Sigmoid colon (tissue), 7 donors: ENCODE measurements around the gene CAPN10. TPM values are rescaled to one million over a fixed set of nuclear protein-coding genes. Genes with fewer than 3 reads are reported as not detected.

Experiments
- DNase-seq: peaks from one replicate; pipeline ENCODE4 v3.0.0-alpha.2; 2019
- H3K27ac ChIP-seq, 4 donors: fragments of 200-600 bp; sonication (generic); one replicate each; pipeline ENCODE4 v1.5.1; 2016 to 2019; ENCODE audit warnings: mild to moderate bottlenecking in 1 of 4
- H3K27me3 ChIP-seq, 3 donors: fragments of 200-600 bp; sonication (generic); one replicate each; pipeline ENCODE4 v1.5.1; 2019; ENCODE audit warnings: mild to moderate bottlenecking in 1 of 3
- H3K36me3 ChIP-seq, 4 donors: fragments of 200-600 bp; sonication (generic); one replicate each; pipeline ENCODE4 v1.5.1; 2016 to 2019
- H3K4me1 ChIP-seq, 4 donors: fragments of 200-600 bp; sonication (generic); one replicate each; pipeline ENCODE4 v1.5.1; 2017 to 2019
- H3K4me3 ChIP-seq, 4 donors: fragments of 200-600 bp; sonication (generic); one replicate each; pipeline ENCODE4 v1.5.1; 2017 to 2019; ENCODE audit warnings: mild to moderate bottlenecking in 2 of 4, moderate library complexity in 1 of 4
- H3K9me3 ChIP-seq, 4 donors: fragments of 200-600 bp in 3 of 4; sonication (generic) in 3 of 4; one replicate each; pipeline versions ENCODE4 v1.5.1 to v1.6.1; 2013 to 2019
- EP300 ChIP-seq, 4 donors: sonication (generic); formaldehyde crosslinking; IDR thresholded peaks; one replicate each; pipeline ENCODE4 v1.6.1; 2017; ENCODE audit warnings: antibody characterized with exemption in 4 of 4
- POLR2A ChIP-seq, 2 donors: fragments of 450-650 bp; IDR thresholded peaks; one replicate each; pipeline ENCODE4 v1.6.1; 2016; ENCODE audit warnings: antibody characterized with exemption in 2 of 2, mild to moderate bottlenecking in 2 of 2, moderate library complexity in 2 of 2
- POLR2AphosphoS5 ChIP-seq, 4 donors: sonication (generic); formaldehyde crosslinking; IDR thresholded peaks; one replicate each; pipeline ENCODE4 v1.6.1; 2017; ENCODE audit warnings: antibody characterized with exemption in 4 of 4
- WGBS, 2 donors: extraction: QIAGEN DNeasy Blood & Tissue Kit; methylation state at CpG; one replicate each; pipeline ENCODE4 v1.1.7; 2013; 5-methylcytosine and 5-hydroxymethylcytosine counted together
- intact Hi-C: fragments of 100-400 bp; cut with DNase I; formaldehyde crosslinking; loops from one replicate; pipeline ENCODE4 v1.15.1; 2023
- polyA plus RNA-seq, 3 donors: library from polyadenylated mRNA; stranded (reverse); fragments of 200-250 nt; gene quantifications; one replicate each; pipeline ENCODE4 v1.2.3, GENCODE V29; 2013
- total RNA-seq, 4 donors: library from RNA; depleted of rRNA; stranded (reverse); fragments of >200 nt; gene quantifications; one replicate each; pipeline ENCODE4 v1.1.0, GENCODE V29; 2016
- TF ChIP-seq, protein P1 (sequence below), 4 experiments: fragments of 450-650 bp in 3 of 4; fragments of 200-600 bp in 1 of 4; IDR thresholded peaks; one replicate each; pipeline ENCODE4 v1.5.1; 2016 to 2019; ENCODE audit warnings: antibody characterized with exemption in 4 of 4, mild to moderate bottlenecking in 3 of 4, moderate library complexity in 2 of 4
- donor health status: healthy with polysubstance abuse.
- donor health status: Bipolar disorder and iron deficiency.
- donor health status: healthy.

The CAPN10 gene
- total and polyA plus RNA-seq, 7 donors = 10.5 to 33.0 (median 16.4) TPM

DNA sequence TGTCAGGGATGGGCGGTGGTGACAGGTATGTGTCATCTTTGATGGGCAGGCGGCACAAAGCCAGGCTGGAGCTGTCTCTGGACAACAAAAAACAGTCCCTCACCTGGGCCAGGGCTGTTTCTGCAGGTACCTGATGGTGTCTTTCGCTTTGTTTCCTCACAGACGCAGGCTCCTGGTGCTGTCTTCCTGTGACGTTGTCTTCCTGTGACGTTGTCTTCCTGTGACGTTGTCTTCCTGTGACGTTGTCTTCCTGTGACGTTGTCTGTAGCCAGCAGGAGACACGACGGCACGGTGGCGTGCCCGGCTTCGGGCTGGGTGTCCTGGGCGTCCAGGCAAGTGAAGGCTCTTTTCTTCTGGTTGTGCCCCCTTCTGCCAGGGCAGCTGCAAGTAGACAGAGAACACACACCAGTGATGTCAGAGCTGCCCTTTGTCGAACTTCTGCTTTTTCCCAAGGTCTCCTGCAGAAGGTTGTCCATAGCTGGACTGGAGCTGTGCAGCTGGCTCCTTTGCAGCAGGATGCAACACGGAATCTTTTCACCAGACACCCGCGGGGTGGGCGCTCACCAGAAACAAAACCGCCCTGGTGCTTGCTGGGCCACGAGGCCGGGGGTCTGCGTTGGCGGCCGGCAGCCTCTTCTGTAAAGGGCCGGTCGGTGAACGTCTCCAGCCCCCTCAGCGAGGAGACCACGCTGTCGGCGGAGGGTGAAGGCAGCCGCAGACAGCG lies 59.8 kb downstream of the CAPN10 start:
- Histone ChIP-seq H3K36me3 (no peaks in the 10 kb centered on the region), H3K27me3 (peaks cover 0 to 85% (median 38%) of the 10 kb centered on the region in 3 donors), H3K27ac (no peak overlapping the region), H3K4me1 (no peaks in the 10 kb centered on the region), H3K9me3 (no peaks in the 10 kb centered on the region), H3K4me3 (no peak overlapping the region)
- TF ChIP-seq, protein P1, sequence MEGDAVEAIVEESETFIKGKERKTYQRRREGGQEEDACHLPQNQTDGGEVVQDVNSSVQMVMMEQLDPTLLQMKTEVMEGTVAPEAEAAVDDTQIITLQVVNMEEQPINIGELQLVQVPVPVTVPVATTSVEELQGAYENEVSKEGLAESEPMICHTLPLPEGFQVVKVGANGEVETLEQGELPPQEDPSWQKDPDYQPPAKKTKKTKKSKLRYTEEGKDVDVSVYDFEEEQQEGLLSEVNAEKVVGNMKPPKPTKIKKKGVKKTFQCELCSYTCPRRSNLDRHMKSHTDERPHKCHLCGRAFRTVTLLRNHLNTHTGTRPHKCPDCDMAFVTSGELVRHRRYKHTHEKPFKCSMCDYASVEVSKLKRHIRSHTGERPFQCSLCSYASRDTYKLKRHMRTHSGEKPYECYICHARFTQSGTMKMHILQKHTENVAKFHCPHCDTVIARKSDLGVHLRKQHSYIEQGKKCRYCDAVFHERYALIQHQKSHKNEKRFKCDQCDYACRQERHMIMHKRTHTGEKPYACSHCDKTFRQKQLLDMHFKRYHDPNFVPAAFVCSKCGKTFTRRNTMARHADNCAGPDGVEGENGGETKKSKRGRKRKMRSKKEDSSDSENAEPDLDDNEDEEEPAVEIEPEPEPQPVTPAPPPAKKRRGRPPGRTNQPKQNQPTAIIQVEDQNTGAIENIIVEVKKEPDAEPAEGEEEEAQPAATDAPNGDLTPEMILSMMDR (IDR thresholded peaks at IDR 0.05) = no peak
- TF ChIP-seq EP300 (IDR thresholded peaks at IDR 0.05) = no peak
- TF ChIP-seq POLR2AphosphoS5 (IDR thresholded peaks at IDR 0.05) = no peak
- TF ChIP-seq POLR2A (IDR thresholded peaks at IDR 0.05) = no peak
- DNase-seq = peak; percentile 48
- WGBS, 2 donors = 81 to 85% methylated on average over 36 of the region's 36 CpGs
- intact Hi-C loops = no loop called here

DNA sequence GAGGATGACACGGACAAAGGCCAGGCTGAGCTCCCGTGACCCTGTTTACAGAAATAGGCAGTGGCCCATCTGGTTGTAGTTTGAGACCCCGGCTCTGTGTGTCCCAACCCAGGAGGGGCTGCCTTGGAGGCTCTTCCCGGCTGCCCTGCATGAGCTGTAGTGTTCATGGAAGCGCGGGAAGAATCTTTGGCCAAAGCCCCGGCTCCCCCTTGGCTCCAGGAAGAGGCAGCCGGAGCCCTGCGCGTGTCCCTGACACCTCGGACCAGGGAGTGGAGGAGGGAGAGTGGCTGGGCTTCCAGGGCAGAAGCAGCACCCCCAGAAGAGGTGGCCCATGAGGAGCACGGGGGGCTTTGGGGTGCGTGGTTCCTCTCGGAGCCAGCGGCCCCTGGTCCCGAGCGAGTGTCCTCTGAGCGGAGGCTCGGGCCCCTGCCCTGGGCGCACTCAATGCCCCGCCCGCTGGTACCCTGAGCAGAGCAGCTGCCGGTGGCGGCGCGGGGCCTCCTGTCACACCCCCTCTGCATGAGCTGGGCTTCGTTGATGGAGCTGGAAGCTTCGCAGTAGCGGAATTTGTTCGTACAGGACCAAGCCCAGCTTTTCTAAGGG lies 60.5 kb downstream of the CAPN10 start:
- Histone ChIP-seq H3K36me3 (no peaks in the 10 kb centered on the region), H3K4me1 (no peaks in the 10 kb centered on the region), H3K27me3 (peaks cover 0 to 83% (median 42%) of the 10 kb centered on the region in 3 donors), H3K9me3 (no peaks in the 10 kb centered on the region), H3K27ac (no peak overlapping the region), H3K4me3 (no peak overlapping the region)
- no peak for TF ChIP-seq POLR2AphosphoS5 (IDR thresholded peaks at IDR 0.05)
- 64 to 79% methylated on average over 30 of the region's 30 CpGs for WGBS, 2 donors
- intact Hi-C loops = no loop called here
- peak; percentile 55 for DNase-seq

DNA sequence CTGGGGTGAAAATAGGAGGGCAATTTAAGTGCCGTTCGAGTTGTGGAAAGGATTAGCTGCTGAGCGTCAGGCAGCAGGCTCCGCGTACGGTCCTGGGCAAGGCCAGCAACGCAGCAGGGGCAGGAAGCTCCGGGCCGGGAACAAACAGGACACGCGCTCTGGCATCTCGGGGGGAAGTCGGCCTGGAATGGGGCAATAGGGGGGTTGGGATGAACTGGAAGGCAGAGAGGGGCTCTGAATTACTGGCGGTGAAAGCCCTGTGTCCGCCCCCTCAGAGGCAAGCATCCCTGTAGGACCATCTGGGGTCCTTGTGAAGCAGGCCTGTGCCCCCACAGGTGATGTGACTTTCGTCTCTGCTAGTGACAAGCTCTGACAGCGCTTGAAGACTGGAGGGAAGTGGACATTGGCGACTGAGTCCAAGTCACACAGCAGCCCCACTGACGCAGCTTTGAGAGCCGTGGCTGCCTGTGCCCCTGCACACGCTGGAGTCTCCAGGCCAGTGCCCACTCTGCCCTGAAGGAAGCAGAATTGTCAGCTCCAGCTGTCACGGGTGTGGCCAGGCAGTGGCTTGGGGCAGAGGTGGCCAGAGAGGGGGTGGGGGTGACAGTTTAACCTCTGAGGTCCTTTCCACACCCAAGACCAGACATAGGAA lies 61.1 kb downstream of the CAPN10 start:
- no peak for TF ChIP-seq EP300 (IDR thresholded peaks at IDR 0.05)
- TF ChIP-seq, protein P1 (IDR thresholded peaks at IDR 0.05) = no peak
- no peak for TF ChIP-seq POLR2AphosphoS5 (IDR thresholded peaks at IDR 0.05)
- no peak for TF ChIP-seq POLR2A (IDR thresholded peaks at IDR 0.05)
- Histone ChIP-seq H3K27me3 (peaks cover 0 to 77% (median 37%) of the 10 kb centered on the region in 3 donors), H3K4me1 (no peaks in the 10 kb centered on the region), H3K4me3 (no peak overlapping the region), H3K36me3 (no peaks in the 10 kb centered on the region), H3K27ac (no peak overlapping the region), H3K9me3 (no peaks in the 10 kb centered on the region)
- intact Hi-C loops = no loop called here
- 63 to 73% methylated on average over 22 of the region's 22 CpGs for WGBS, 2 donors
- peak; percentile 21 for DNase-seq

DNA sequence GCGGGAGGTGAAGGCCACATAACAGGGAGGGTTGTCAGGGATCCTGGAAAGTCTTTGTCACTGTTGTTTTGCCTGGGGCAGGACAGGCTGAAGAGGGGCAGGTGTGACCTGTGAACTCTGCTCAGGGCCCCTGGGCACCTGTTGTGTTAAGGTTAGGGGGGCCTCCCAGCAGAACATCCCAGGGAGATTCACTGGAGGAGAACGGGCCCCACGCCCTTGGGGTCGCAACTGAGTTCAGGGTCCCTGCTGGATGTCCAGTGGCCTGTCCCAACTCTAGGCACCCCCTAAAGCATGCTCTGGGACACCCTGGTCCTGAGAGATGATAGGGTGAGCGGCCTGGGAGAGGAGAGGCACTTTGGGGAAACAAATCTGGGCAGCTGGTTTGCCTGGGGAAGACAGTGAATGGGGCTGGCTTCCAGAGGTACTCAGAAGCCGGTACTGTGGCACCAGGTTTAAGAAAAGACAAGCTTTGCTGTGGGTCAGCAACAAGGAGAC lies 61.7 kb downstream of the CAPN10 start:
- Histone ChIP-seq H3K27me3 (peaks cover 0 to 71% (median 32%) of the 10 kb centered on the region in 3 donors), H3K27ac (no peak overlapping the region), H3K36me3 (no peaks in the 10 kb centered on the region), H3K4me1 (no peaks in the 10 kb centered on the region), H3K4me3 (no peak overlapping the region), H3K9me3 (no peaks in the 10 kb centered on the region)
- intact Hi-C loops = no loop called here
- WGBS, 2 donors = 74 to 80% methylated on average over 6 of the region's 6 CpGs
- no peak for DNase-seq
- TF ChIP-seq EP300 (IDR thresholded peaks at IDR 0.05) (no peak), POLR2AphosphoS5 (IDR thresholded peaks at IDR 0.05) (no peak), POLR2A (IDR thresholded peaks at IDR 0.05) (no peak)
- TF ChIP-seq, protein P1 (IDR thresholded peaks at IDR 0.05) = no peak

Other genes starting within 250 kb of the CAPN10 start
- gene GPC1, start 151.1 kb upstream of the CAPN10 start, total RNA-seq = 10 to 100 TPM in 3 of 4 donors, 1 to 10 TPM in 1; 7.2 to 30.7 (median 23.7) TPM
- gene GPC1, start 151.1 kb upstream of the CAPN10 start, polyA plus RNA-seq = 10 to 100 TPM in 1 of 3 donors, 1 to 10 TPM in 2; 3.0 to 15.8 (median 7.2) TPM
- gene ANKMY1, start 28.7 kb upstream of the CAPN10 start, total RNA-seq = 10 to 100 TPM in 2 of 4 donors, 1 to 10 TPM in 2; 6.7 to 14.0 (median 9.6) TPM
- 1 to 10 TPM; 3.6 to 9.4 (median 3.9) TPM for gene ANKMY1, start 28.7 kb upstream of the CAPN10 start, polyA plus RNA-seq
- 10 to 100 TPM in 1 of 4 donors, 1 to 10 TPM in 3; 4.6 to 10.2 (median 7.6) TPM for gene DUSP28, start 26.4 kb upstream of the CAPN10 start, total RNA-seq
- 1 to 10 TPM; 5.0 to 5.4 (median 5.1) TPM for gene DUSP28, start 26.4 kb upstream of the CAPN10 start, polyA plus RNA-seq
- gene RNPEPL1, start 18.2 kb upstream of the CAPN10 start, total RNA-seq = 10 to 100 TPM; 23.1 to 87.8 (median 28.4) TPM
- 100 to 1,000 TPM in 2 of 3 donors, 10 to 100 TPM in 1; 64.3 to 136 (median 102) TPM for gene RNPEPL1, start 18.2 kb upstream of the CAPN10 start, polyA plus RNA-seq
- 1 to 10 TPM; 1.3 to 7.8 (median 3.5) TPM for gene GPR35, start 38.7 kb downstream of the CAPN10 start, total RNA-seq
- gene GPR35, start 38.7 kb downstream of the CAPN10 start, polyA plus RNA-seq = 10 to 100 TPM; 28.2 to 76.6 (median 33.0) TPM
- not detected for gene AQP12B, start 96.2 kb downstream of the CAPN10 start, total RNA-seq
- 1 to 10 TPM in 2 of 3 donors, not detected in 1; 1.2 to 5.5 TPM for gene AQP12B, start 96.2 kb downstream of the CAPN10 start, polyA plus RNA-seq
- gene AQP12A, start 105.1 kb downstream of the CAPN10 start, total RNA-seq = not detected
- gene AQP12A, start 105.1 kb downstream of the CAPN10 start, polyA plus RNA-seq = 1 to 10 TPM in 2 of 3 donors, not detected in 1; 3.0 to 7.4 TPM
- 1 to 10 TPM; 1.3 to 9.7 (median 7.6) TPM for gene KIF1A, start 233.5 kb downstream of the CAPN10 start, total RNA-seq
- 1 to 10 TPM in 1 of 3 donors, under 1 TPM in 2; under 0.01 to 4.4 (median under 0.01) TPM for gene KIF1A, start 233.5 kb downstream of the CAPN10 start, polyA plus RNA-seq